GM12873 (cell line): Measurements from ENCODE around the gene NCKAP5.

Source experiments
- TF ChIP-seq, protein P1 (sequence below): IDR thresholded peaks from 2 replicates; pipeline ENCODE4 v1.5.1; 2012; ENCODE audit warnings: low read depth, mild to moderate bottlenecking, moderate library complexity, low read length, control low read depth; ENCODE audit not compliant: insufficient read depth; ENCODE audit errors: missing control alignments

NCKAP5 gene

DNA sequence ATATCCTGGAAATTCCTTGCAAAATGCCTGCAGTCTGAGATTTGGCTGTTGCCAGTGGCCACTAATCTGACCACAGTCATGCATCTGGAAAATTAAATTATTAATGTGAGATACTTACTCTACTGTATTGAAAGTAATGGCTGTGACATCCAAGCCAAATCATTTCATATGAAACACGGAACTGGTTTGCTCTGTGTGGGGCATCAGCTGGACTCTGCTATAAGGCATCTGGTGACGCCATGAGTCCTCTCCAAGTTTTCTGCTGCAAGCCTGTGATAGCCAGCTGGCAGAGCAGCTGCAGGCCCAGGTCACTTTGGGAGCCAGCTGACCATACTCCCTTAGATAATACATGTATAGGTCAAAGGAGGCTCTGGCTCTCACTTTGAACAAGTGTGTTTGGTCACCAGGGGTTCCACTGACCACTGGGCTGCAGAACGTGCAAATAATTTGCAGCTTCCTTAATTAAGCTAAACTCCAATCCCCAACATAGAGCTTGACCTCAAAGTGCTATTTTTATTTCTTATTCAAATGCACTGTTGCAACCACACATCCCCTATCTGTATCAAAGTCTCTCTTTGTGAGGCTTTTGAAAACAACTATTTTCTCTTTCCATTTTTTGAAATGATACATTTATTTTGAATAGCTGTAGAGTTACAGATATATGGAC lies 152.9 kb downstream of the NCKAP5 start:
- TF ChIP-seq, protein P1, sequence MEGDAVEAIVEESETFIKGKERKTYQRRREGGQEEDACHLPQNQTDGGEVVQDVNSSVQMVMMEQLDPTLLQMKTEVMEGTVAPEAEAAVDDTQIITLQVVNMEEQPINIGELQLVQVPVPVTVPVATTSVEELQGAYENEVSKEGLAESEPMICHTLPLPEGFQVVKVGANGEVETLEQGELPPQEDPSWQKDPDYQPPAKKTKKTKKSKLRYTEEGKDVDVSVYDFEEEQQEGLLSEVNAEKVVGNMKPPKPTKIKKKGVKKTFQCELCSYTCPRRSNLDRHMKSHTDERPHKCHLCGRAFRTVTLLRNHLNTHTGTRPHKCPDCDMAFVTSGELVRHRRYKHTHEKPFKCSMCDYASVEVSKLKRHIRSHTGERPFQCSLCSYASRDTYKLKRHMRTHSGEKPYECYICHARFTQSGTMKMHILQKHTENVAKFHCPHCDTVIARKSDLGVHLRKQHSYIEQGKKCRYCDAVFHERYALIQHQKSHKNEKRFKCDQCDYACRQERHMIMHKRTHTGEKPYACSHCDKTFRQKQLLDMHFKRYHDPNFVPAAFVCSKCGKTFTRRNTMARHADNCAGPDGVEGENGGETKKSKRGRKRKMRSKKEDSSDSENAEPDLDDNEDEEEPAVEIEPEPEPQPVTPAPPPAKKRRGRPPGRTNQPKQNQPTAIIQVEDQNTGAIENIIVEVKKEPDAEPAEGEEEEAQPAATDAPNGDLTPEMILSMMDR: no peak

DNA sequence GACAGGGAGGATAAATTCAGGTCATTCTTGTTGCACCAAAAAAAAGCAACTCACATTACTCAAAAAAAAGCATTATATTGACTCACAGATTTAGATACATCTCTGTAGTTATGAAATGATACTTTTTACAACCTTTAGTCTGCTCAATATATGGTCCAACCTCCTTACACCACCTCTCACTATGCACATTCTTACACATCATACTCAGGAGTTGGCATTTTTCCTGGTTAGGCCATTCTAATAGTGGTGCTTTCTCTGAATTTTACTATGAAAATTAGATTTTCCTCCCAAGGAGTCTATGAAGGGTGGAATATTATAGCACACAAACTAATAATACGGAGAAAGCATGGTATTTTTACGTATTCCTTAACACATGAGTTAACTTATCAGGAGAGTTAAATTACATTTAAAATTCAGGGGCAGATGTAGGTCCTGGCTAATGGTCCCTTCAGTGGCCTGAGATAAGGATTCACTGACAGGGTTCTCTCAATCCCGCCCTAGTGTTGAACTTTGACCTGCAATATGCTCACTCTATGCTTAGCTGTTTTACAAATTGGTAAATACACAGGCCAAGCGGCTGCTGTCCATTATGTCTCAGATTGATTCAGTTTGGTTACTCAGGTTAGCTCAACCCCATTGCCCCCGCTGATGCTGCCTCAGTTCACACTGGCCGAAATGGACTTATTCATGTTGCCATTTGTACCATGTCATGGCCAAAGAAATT lies 153.6 kb downstream of the NCKAP5 start:
- TF ChIP-seq, protein P1: no peak

DNA sequence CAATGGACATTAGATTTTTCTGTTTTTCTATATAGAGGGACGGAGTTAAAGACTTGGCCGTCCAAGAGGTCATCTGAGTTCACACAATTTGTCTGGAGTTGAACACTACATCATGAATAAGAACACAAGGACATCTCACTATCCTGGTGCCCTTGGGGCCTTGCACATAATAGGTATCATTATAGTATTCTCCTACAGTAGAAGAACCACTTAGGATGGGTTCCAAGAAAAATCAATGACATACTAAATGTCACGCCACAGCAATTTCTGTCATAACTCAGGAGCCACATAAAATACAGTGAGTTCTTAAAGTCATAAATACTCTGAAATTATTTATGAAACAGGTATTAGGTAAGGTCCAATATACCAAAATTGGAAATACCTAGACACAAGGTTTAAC lies 154.4 kb downstream of the NCKAP5 start:
- TF ChIP-seq, protein P1: no peak

DNA sequence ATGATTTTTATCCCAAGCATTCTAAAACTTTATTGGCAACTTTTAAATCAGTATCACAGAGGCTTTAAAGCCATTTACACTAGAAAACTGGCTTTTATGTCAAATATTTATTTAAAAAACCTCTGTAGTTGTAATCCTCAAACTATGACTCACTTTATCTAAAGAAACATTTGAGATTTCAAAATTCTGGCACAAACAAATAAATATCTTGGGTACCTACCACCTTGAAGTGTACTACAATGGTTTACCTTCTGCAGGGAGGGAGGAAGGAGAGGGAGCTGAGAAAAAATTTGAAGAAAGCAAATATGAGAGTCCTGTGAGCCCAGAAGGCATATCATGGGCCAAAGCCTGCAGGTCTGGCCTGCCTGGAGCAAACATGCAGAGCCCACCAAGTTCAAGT lies 155.6 kb downstream of the NCKAP5 start:
- TF ChIP-seq, protein P1: no peak

DNA sequence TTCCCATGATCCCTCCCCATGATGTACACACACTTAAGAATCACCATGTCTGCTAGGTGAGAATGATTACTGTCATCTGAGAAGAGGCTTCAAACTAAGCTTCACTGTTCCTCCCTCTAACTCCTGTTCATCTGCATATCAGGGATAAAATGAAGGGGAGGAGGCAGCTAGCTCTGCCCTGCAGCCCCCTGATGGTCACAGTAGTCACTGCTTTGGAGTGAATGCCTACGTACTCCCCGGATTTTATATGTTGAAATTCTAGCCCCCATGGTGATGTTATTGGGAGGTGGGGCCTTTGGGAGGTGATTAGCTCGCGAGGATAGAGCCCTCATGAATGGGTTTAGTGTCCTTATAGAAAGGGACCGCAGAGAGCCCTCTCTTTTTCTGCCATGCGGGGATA lies 156.4 kb downstream of the NCKAP5 start:
- TF ChIP-seq, protein P1: no peak

DNA sequence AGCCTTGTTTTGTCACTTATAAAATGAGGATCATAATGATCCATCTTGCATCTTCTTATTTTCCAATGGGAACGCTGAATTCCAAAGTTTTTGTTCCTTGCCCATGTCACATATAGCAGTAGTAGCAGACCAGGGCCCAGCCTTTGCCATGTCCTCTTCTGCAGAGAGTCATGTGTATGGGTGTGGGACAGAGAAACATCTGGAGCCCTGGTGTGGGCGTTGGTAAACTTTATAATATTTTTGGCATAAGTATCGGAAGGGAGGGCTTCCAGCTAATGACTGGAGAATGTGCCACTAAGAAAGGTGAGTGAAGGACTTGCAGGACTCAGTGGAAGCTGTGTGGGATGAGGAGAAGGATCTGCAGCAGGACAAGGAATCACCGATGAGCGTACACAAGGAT lies 157.2 kb downstream of the NCKAP5 start:
- TF ChIP-seq, protein P1: no peak

DNA sequence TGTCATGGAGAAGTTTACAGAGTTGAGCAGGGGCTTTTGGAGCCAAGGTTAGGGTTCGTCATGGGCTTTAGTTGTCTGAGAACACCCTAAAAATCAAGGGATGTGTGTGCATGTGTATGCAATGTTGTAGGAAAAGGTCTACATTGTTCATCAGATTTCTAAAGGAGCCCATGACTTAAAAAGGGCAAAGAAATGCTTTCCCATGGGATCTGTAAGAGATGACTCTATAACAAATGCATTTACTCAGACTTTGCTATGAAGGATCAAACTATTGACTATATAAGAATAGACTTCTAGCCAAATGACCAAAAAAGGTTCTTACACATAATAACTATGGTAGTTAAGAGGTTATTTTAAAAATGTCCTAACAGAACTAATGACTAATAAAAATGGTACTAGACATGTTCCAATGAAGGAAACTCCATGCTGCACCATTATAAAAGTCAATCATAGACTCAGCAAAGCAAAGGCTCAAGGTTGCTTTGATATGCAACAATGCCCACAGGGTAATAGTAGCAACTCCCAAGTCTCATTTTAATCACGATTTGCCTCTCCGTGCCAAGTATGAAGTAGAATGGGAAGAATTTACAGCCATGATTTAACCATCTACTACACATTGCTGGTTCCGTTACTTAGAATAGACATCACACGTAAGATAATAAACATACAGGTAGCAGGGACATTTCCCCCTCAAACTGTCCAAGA lies 158.5 kb downstream of the NCKAP5 start:
- TF ChIP-seq, protein P1: no peak
